A549 treated with DMSO at 1 μM for 4 hours (cell line): Measurements from ENCODE around the gene UBE2U. TPM values are rescaled to one million over a fixed set of nuclear protein-coding genes. Genes with fewer than 3 reads are reported as not detected.

Source experiments
- total RNA-seq: library from RNA; stranded (reverse); fragments of 200-300 nt; extraction: Qiagen RNA extraction; gene quantifications from 5 replicates; pipeline ENCODE4 v1.2.3, GENCODE V29; 2022; ENCODE audit warnings: low read depth

UBE2U gene
- total RNA-seq, result not detected in 5 replicates

DNA sequence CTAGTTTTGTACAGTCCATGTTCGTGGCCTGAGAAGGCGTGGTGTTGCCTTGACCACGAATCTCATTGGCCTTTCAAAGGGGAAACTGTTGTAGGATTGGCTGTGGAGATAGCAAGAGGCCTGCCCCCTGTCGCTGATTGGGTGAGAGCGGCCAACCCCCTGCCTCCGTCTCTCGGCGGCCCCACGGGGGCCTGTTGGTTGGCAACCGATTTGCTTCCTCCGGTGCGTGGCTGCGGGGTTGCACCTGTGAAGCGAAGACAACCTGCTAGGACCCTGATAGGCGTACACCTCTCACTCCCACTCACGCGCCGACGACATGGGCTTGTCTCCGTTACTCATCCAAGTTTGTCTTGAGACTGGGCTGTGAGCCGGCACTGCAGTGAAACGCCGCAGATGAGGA lies at the start of gene UBE2U:
UBE2U (plus strand) TSS at position 204 of the 400 bp plus-strand sequence. CDS start 428 bp downstream, outside the sequence.

